HCT116 (cell line): ENCODE data around the gene TBC1D23. TPM values are rescaled to one million over a fixed set of nuclear protein-coding genes. Genes with fewer than 3 reads are reported as not detected.

ENCODE experiments used
- ATAC-seq: fragments of 200-7000 bp; cut with Tn5 transposase; 2 replicates; pipeline ENCODE4 v1.9.1; 2020; ENCODE audit warnings: mild to moderate bottlenecking, moderate library complexity
- BruUV-seq: library from RNA; stranded (reverse); fragments of 400-500 nt; replicated peaks from 2 replicates; lab custom pipeline; 2021; lab: Mats Ljungman, UMichigan
- CTCF ChIA-PET: fragments of 300-600 bp; sonication (Branson Sonifier 250); formaldehyde crosslinking; loops from one replicate; lab custom pipeline; 2021; ENCODE audit warnings: antibody characterized with exemption; lab: Charles Lee
- POLR2A ChIA-PET: fragments of 300-600, 350-600 bp; sonication (Branson Sonifier 250); formaldehyde crosslinking; loops from one replicate; lab custom pipeline; 2021; ENCODE audit warnings: antibody characterized with exemption; lab: Charles Lee
- RAD21 ChIA-PET, 2 experiments: fragments of 300-600 bp; sonication (Branson Sonifier 250); formaldehyde crosslinking; loops; one replicate each; lab custom pipeline; 2023; ENCODE audit warnings: low total read pairs in 2 of 2; ENCODE audit not compliant: uncharacterized antibody in 2 of 2, unreplicated experiment in 2 of 2, low non-redundant PET in 1 of 2; lab: Charles Lee
- DNase-seq: peaks from one replicate; pipeline ENCODE4 v3.0.0-alpha.2; 2010; ENCODE audit warnings: low read depth, low spot score
- H2AFZ ChIP-seq: fragments of 200-600 bp; shearing (Covaris generic), sonication (generic); 2 replicates; pipeline ENCODE4 v1.6.1; 2017; ENCODE audit warnings: low read depth, mixed run types, mixed read lengths, antibody characterized with exemption, low read length; ENCODE audit not compliant: poor library complexity, severe bottlenecking
- H3K27ac ChIP-seq: 2 replicates; pipeline ENCODE4 v1.5.1; 2012; ENCODE audit warnings: low read depth, low read length
- H3K27me3 ChIP-seq: fragments of 200-600 bp; sonication (generic); 2 replicates; pipeline ENCODE4 v1.6.1; 2016; ENCODE audit warnings: mixed run types, low read length, mixed read lengths; ENCODE audit not compliant: insufficient read depth
- H3K36me3 ChIP-seq, 2 experiments: fragments of 200-500 bp in 1 of 2; fragments of 200-600 bp in 1 of 2; sonication (Bioruptor generic) in 1 of 2; sonication (generic) in 1 of 2; 2 replicates each; pipeline versions ENCODE4 v1.5.1 to v1.6.1; 2014 to 2016; ENCODE audit warnings: low read length in 2 of 2, inconsistent platforms in 1 of 2, mixed read lengths in 1 of 2, mixed run types in 1 of 2; ENCODE audit not compliant: insufficient read depth in 2 of 2, control insufficient read depth in 1 of 2
- H3K4me1 ChIP-seq, 2 experiments: fragments of 200-600 bp in 1 of 2; sonication (generic) in 1 of 2; 2 replicates each; pipeline versions ENCODE4 v1.5.1 to v1.6.1; 2012 to 2017; ENCODE audit warnings: low read length in 2 of 2, inconsistent platforms in 1 of 2, mild to moderate bottlenecking in 1 of 2, mixed read lengths in 1 of 2, mixed run types in 1 of 2, moderate library complexity in 1 of 2; ENCODE audit not compliant: insufficient read depth in 2 of 2, control insufficient read depth in 1 of 2
- H3K4me2 ChIP-seq: fragments of 200-600 bp; sonication (generic); 2 replicates; pipeline ENCODE4 v1.6.1; 2017; ENCODE audit warnings: mixed run types, low read length, mixed read lengths
- H3K4me3 ChIP-seq, 2 experiments: fragments of 200-600 bp in 1 of 2; sonication (generic) in 1 of 2; replicated peaks in 1 of 2; 2 replicates each; pipeline ENCODE4 v1.5.1; 2011 to 2016; ENCODE audit warnings: low read length in 2 of 2, control low read depth in 1 of 2, low read depth in 1 of 2, mild to moderate bottlenecking in 1 of 2, mixed read lengths in 1 of 2, mixed run types in 1 of 2
- H3K79me2 ChIP-seq: fragments of 200-600 bp; sonication (generic); 2 replicates; pipeline ENCODE4 v1.6.1; 2017; ENCODE audit warnings: mild to moderate bottlenecking, mixed run types, low read length, moderate library complexity, mixed read lengths; ENCODE audit not compliant: insufficient read depth
- H3K9ac ChIP-seq: fragments of 200-600 bp; sonication (generic); 2 replicates; pipeline ENCODE4 v1.6.1; 2016; ENCODE audit warnings: low read length, mixed read lengths
- H3K9me2 ChIP-seq: fragments of 200-600 bp; sonication (generic), shearing (Covaris generic); 2 replicates; pipeline ENCODE4 v1.6.1; 2017; ENCODE audit warnings: mixed run types, mild to moderate bottlenecking, moderate library complexity; ENCODE audit not compliant: insufficient read depth
- H3K9me3 ChIP-seq, 2 experiments: fragments of 200-500 bp in 1 of 2; fragments of 200-600 bp in 1 of 2; sonication (Bioruptor generic) in 1 of 2; sonication (generic) in 1 of 2; 2 replicates each; pipeline ENCODE4 v1.6.1; 2014 to 2017; ENCODE audit warnings: low read length in 2 of 2, mixed read lengths in 2 of 2, inconsistent platforms in 1 of 2, low read depth in 1 of 2, mild to moderate bottlenecking in 1 of 2, mixed run types in 1 of 2, moderate library complexity in 1 of 2; ENCODE audit not compliant: control insufficient read depth in 1 of 2, insufficient read depth in 1 of 2
- H4K20me1 ChIP-seq: fragments of 200-600 bp; sonication (generic), shearing (Covaris generic); 2 replicates; pipeline ENCODE4 v1.6.1; 2017; ENCODE audit warnings: mixed run types, mild to moderate bottlenecking, moderate library complexity; ENCODE audit not compliant: insufficient read depth
- ATF3 ChIP-seq: IDR thresholded peaks from 2 replicates; pipeline ENCODE4 v1.6.1; 2012
- CBX3 ChIP-seq: IDR thresholded peaks from 2 replicates; pipeline ENCODE4 v1.6.1; 2012; ENCODE audit warnings: low read depth
- CEBPB ChIP-seq: IDR thresholded peaks from 2 replicates; pipeline ENCODE4 v1.6.1; 2012; ENCODE audit warnings: low read depth
- CTCF ChIP-seq, 3 experiments: fragments of 200-600 bp in 1 of 3; sonication (generic) in 1 of 3; IDR thresholded peaks in 2 of 3; conservative IDR thresholded peaks in 1 of 3; 2 replicates each; pipeline ENCODE4 v1.5.1; 2012 to 2017; ENCODE audit warnings: low read depth in 2 of 3, low read length in 2 of 3, antibody characterized with exemption in 1 of 3, borderline replicate concordance in 1 of 3, control low read depth in 1 of 3, mild to moderate bottlenecking in 1 of 3, mixed read lengths in 1 of 3, mixed run types in 1 of 3, moderate library complexity in 1 of 3; ENCODE audit not compliant: insufficient read depth in 1 of 3
- EGR1 ChIP-seq: IDR thresholded peaks from 2 replicates; pipeline ENCODE4 v1.6.1; 2012; ENCODE audit warnings: low read depth
- EZH2phosphoT487 ChIP-seq: fragments of 200-600 bp; IDR thresholded peaks from 2 replicates; pipeline ENCODE4 v1.6.1; 2018; ENCODE audit warnings: antibody characterized with exemption, borderline replicate concordance
- JUND ChIP-seq: IDR thresholded peaks from 2 replicates; pipeline ENCODE4 v1.6.1; 2012
- MAX ChIP-seq: IDR thresholded peaks from 2 replicates; pipeline ENCODE4 v1.6.1; 2012
- POLR2A ChIP-seq: IDR thresholded peaks from 2 replicates; pipeline ENCODE4 v1.7.0; 2011; ENCODE audit warnings: borderline replicate concordance; ENCODE audit not compliant: insufficient read depth, insufficient read length; ENCODE audit errors: extremely low read depth
- POLR2AphosphoS5 ChIP-seq: IDR thresholded peaks from 2 replicates; pipeline ENCODE4 v1.6.1; 2011; ENCODE audit warnings: mild to moderate bottlenecking, low read depth, low read length, moderate library complexity
- REST ChIP-seq: IDR thresholded peaks from 2 replicates; pipeline ENCODE4 v1.6.1; 2012; ENCODE audit warnings: low read depth
- SIN3A ChIP-seq: IDR thresholded peaks from 2 replicates; pipeline ENCODE4 v1.6.1; 2012; ENCODE audit warnings: low read depth
- SRF ChIP-seq: IDR thresholded peaks from 2 replicates; pipeline ENCODE4 v1.6.1; 2012; ENCODE audit warnings: low read depth
- TCF7L2 ChIP-seq: IDR thresholded peaks from 2 replicates; pipeline ENCODE4 v1.7.0; 2011; ENCODE audit warnings: borderline replicate concordance, inconsistent platforms; ENCODE audit not compliant: insufficient read depth, insufficient read length; ENCODE audit errors: extremely low read depth
- YY1 ChIP-seq: IDR thresholded peaks from 2 replicates; pipeline ENCODE4 v1.6.1; 2011; ENCODE audit warnings: low read length, low read depth, moderate library complexity, mild to moderate bottlenecking; ENCODE audit not compliant: insufficient replicate concordance; ENCODE audit errors: extremely low read depth
- intact Hi-C: fragments of 100-400 bp; cut with micrococcal nuclease; formaldehyde crosslinking; loops from 2 replicates; pipeline ENCODE4 v1.10.0; 2022
- total RNA-seq: library from RNA; stranded (reverse); gene quantifications from one replicate; pipeline ENCODE4 v1.2.1, GENCODE V29; 2021; ENCODE audit not compliant: unreplicated experiment

TBC1D23 gene
- total RNA-seq, 1 experiment from 2014 or later: 21.9 TPM

GRCh38 chr3:100333970-100334487 lies 73.2 kb downstream of the TBC1D23 start:
- RAD21 ChIA-PET: no interaction called here
- Histone ChIP-seq H3K27me3 (no peaks in the 10 kb centered on the region), H3K36me3 (no peaks in the 10 kb centered on the region), H3K27ac (peak overlapping the region; percentile 79; the same call in 1 of the 2 replicates), H3K9ac (peak overlapping the region; percentile 84), H3K4me1 (peaks cover 7 to 18% of the 10 kb centered on the region in 2 experiments), H4K20me1 (no peaks in the 10 kb centered on the region), H3K4me2 (peak overlapping the region; percentile 82), H3K9me2 (no peaks in the 10 kb centered on the region), H3K4me3 (peak overlapping the region; percentile 72 to 79), H3K9me3 (no peaks in the 10 kb centered on the region), H3K79me2 (peaks cover 11% of the 10 kb centered on the region; the same call in 1 of the 2 replicates), H2AFZ (peak overlapping the region; percentile 81)
- TF ChIP-seq SRF (no peak), CEBPB (no peak), CTCF (IDR thresholded peaks at IDR 0.05 in 2 of 3, conservative IDR thresholded peaks at IDR 0.05 in 1 of 3; ENCODE audit: borderline replicate concordance in 1 of 3, insufficient read depth in 1 of 3, low read depth in 2 of 3, low read length in 2 of 3) (no peak), EZH2phosphoT487 (no peak), JUND (no peak), SIN3A (no peak), MAX (no peak; the same call in none of the 2 replicates), REST (no peak), EGR1 (no peak), POLR2AphosphoS5 (no peak), ATF3 (no peak), POLR2A (no peak), YY1 (no peak), CBX3 (no peak), TCF7L2 (no peak)
- intact Hi-C loops: loop anchor here (10.0 kb wide), 1 partner anchor 59 kb away; no protein-coding TSS in a partner anchor
- TSS peak; percentile 67 for BruUV-seq
- ATAC-seq (peak; percentile 18; the same call in 1 of the 2 replicates), DNase-seq (no peak)
- CTCF ChIA-PET: interaction anchor here (0.6 kb wide), 1 partner anchor 270 kb away, joined by 3 read pairs; no protein-coding TSS in a partner anchor
- POLR2A ChIA-PET: interaction anchor here (1.0 kb wide), 1 partner anchor 9 kb away, joined by 3 read pairs; no protein-coding TSS in a partner anchor
